H1 (cell line): ENCODE measurements around the gene CFAP61. TPM values are rescaled to one million over a fixed set of nuclear protein-coding genes. Genes with fewer than 3 reads are reported as not detected.

ENCODE experiments used
- CREB1 ChIP-seq: IDR thresholded peaks from 2 replicates; pipeline ENCODE4 v1.6.1; 2012; ENCODE audit warnings: inconsistent platforms
- KDM1A ChIP-seq: fragments of 200-600, 300-600 bp; sonication (generic); IDR thresholded peaks from 2 replicates; pipeline ENCODE4 v1.7.1; 2016; ENCODE audit warnings: mild to moderate bottlenecking, low read length, borderline replicate concordance
- RBBP5 ChIP-seq: IDR thresholded peaks from 2 replicates; pipeline ENCODE4 v1.7.1; 2012; ENCODE audit warnings: low read depth, mild to moderate bottlenecking, inconsistent platforms, low read length, moderate library complexity, borderline replicate concordance
- SAP30 ChIP-seq: fragments of 300-600 bp; sonication (generic); IDR thresholded peaks from 2 replicates; pipeline ENCODE4 v1.7.1; 2012; ENCODE audit warnings: low read length, moderate library complexity, mild to moderate bottlenecking, inconsistent platforms; ENCODE audit not compliant: insufficient read depth, insufficient replicate concordance
- polyA plus RNA-seq, 7 experiments: library from polyadenylated mRNA; depleted of rRNA in 3 of 7; stranded (reverse) in 5 of 7; unstranded in 2 of 7; fragments of >200 nt in 5 of 7; fragments of 200-250 nt in 2 of 7; gene quantifications; 1 replicate in 5 of 7; 2 replicates in 1 of 7; 4 replicates in 1 of 7; pipeline versions ENCODE4 v1.2.1 to v1.2.3, GENCODE V29; 2011 to 2013; ENCODE audit warnings: missing spikeins in 2 of 7, mixed read lengths in 2 of 7
- total RNA-seq: library from RNA; stranded (reverse); fragmentation: NEBNext Ultra II Directional; extraction: Animal tissue kit (Norgen Biotek cat#: 25700); gene quantifications from 2 replicates; pipeline ENCODE4 v1.2.1, GENCODE V29; 2021

CFAP61 gene
- total and polyA plus RNA-seq, 2 of the 8 experiments (the other 6 are each of a cell fraction or from before 2014, with no cell fraction given): 0.29 to 0.61 TPM

- TF ChIP-seq SAP30: no peak
- TF ChIP-seq CREB1: no peak
- no peak for TF ChIP-seq KDM1A
- TF ChIP-seq RBBP5: no peak
These were observed 147.2 kb downstream of the CFAP61 start (continued) for GRCh38 chr20:20199361-20200160.
